Measurements from ENCODE around the gene UST. TPM values are rescaled to one million over a fixed set of nuclear protein-coding genes. Genes with fewer than 3 reads are reported as not detected.

UST gene
- total and polyA plus RNA-seq, 9 of the 15 experiments (the other 6 are each of a cell fraction or from before 2014, with no cell fraction given): 0.04 to 0.10 TPM; not detected in 7

DNA sequence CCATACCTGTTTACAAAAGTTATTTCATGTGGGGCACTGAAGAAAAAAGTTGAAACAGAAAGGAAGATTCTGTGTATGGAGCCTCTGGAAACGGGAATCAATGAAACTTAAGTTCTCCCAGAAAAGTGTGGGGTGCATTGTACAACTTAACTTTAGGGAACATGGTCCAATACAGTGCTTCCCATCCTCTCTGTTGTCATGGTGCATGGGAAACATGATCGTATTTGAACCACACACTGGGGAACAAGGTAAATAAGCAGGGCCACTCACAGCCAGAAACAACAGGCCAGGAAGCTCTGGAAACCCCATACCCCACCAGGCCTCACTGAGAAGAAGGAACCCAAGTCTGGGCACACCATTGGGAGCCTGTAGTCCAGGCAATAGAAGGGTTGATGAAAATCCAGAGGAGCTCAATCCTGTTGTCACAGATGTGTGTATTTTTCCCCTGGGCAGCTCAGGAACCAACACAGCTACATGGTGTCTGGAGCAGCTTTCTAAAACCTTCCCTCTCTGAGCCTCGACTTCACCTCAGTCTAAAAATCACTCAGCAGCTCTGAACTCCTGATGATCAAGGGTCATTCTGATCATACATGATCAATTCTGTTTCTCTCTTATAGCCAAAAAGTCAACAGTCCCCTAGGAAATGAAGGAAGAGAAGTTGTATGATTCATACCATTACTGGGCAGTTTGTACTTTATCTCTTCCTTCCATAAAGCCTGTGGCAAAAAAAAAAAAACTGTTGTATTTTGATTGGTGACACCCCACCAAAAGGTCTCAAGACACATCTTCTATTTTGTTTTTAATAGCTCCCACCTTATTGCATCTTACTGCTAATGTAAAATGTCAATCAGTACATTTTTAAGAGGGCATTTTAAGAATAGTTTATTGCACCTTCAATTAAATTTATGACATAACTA is 372.2 kb downstream of the UST start (continued):
- TF ChIP-seq PHTF2 (CRISPR knock-in tag; IDR thresholded peaks at IDR 0.05) (no peak), JUN (IDR thresholded peaks at IDR 0.05; ENCODE audit: borderline replicate concordance, low read depth, low read length) (peak; percentile 75), JUN (CRISPR knock-in tag; IDR thresholded peaks at IDR 0.05; ENCODE audit: borderline replicate concordance) (no peak), POLR3A (IDR thresholded peaks at IDR 0.05; ENCODE audit: borderline replicate concordance, extremely low read depth, insufficient read depth, insufficient read length) (no peak), ZNF197 (CRISPR knock-in tag; IDR thresholded peaks at IDR 0.05; ENCODE audit: low read depth) (no peak), ZFX (CRISPR knock-in tag; IDR thresholded peaks at IDR 0.05) (no peak), FOS (IDR thresholded peaks at IDR 0.05; ENCODE audit: extremely low read depth, insufficient read length) (peak; percentile 19), NELFE (IDR thresholded peaks at IDR 0.05; ENCODE audit: insufficient read depth, insufficient read length) (no peak), TEAD4 (IDR thresholded peaks at IDR 0.05; ENCODE audit: low read length) (peak; percentile 86), TEAD4 (CRISPR knock-in tag; IDR thresholded peaks at IDR 0.05; ENCODE audit: borderline replicate concordance) (no peak), CBX8 (IDR thresholded peaks at IDR 0.05; ENCODE audit: borderline replicate concordance, extremely low read depth, low read depth, low read length, poor library complexity, severe bottlenecking) (no peak), MAFK (IDR thresholded peaks at IDR 0.05; ENCODE audit: low read length) (peak; percentile 68; the same call in 1 of the 2 replicates), SOX6 (IDR thresholded peaks at IDR 0.05) (peak; percentile 37; the same call in 1 of the 2 replicates), KDM1A (IDR thresholded peaks at IDR 0.05) (peak in 1 of 2 experiments; percentile 61; a peak in 2 of 4 replicates), RBM15 (IDR thresholded peaks at IDR 0.05; ENCODE audit: insufficient read depth, low read length) (no peak), EP400 (IDR thresholded peaks at IDR 0.05) (no peak), CEBPG (CRISPR knock-in tag; IDR thresholded peaks at IDR 0.05) (no peak), CEBPG (tag; conservative IDR thresholded peaks at IDR 0.05 in 1 of 2, IDR thresholded peaks at IDR 0.05 in 1 of 2) (no peak), UBTF (IDR thresholded peaks at IDR 0.05; ENCODE audit: borderline replicate concordance in 1 of 2, low read depth in 2 of 2, low read length in 2 of 2) (no peak), FOSL1 (tag; conservative IDR thresholded peaks at IDR 0.05) (peak; percentile 97), ZNF23 (CRISPR knock-in tag; IDR thresholded peaks at IDR 0.05) (no peak), ZNF561 (CRISPR knock-in tag; conservative IDR thresholded peaks at IDR 0.05) (no peak), SIN3B (IDR thresholded peaks at IDR 0.05; ENCODE audit: low read depth) (no peak)
- TF ChIP-seq, protein P1, sequence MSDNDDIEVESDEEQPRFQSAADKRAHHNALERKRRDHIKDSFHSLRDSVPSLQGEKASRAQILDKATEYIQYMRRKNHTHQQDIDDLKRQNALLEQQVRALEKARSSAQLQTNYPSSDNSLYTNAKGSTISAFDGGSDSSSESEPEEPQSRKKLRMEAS (CRISPR knock-in tag; IDR thresholded peaks at IDR 0.05): no peak
